Measurements from ENCODE around the gene IQSEC1.

DNA sequence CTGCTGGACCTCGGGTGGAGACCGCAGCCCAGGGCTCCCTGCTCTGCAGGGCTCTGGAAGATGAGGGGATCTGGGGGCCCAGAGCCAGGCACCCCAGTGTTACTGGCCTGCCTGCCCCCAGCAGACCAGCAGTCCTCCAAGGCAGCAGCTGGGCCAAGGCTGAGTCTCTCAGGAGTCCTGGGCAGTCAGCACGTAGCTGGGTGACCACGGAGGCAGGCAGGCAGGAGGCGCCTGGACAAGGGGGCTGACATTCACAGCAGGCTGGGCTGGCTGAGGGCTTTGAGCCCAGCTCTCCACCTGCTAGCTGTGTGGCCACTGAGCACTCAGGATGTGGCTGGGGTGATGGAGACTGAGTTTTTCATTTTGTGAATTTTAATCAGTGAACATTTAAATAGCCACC lies 67.9 kb downstream of the IQSEC1 start:
- TF ChIP-seq, protein P1, sequence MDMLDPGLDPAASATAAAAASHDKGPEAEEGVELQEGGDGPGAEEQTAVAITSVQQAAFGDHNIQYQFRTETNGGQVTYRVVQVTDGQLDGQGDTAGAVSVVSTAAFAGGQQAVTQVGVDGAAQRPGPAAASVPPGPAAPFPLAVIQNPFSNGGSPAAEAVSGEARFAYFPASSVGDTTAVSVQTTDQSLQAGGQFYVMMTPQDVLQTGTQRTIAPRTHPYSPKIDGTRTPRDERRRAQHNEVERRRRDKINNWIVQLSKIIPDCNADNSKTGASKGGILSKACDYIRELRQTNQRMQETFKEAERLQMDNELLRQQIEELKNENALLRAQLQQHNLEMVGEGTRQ (IDR thresholded peaks at IDR 0.05) = no peak
- TF ChIP-seq, protein P2, sequence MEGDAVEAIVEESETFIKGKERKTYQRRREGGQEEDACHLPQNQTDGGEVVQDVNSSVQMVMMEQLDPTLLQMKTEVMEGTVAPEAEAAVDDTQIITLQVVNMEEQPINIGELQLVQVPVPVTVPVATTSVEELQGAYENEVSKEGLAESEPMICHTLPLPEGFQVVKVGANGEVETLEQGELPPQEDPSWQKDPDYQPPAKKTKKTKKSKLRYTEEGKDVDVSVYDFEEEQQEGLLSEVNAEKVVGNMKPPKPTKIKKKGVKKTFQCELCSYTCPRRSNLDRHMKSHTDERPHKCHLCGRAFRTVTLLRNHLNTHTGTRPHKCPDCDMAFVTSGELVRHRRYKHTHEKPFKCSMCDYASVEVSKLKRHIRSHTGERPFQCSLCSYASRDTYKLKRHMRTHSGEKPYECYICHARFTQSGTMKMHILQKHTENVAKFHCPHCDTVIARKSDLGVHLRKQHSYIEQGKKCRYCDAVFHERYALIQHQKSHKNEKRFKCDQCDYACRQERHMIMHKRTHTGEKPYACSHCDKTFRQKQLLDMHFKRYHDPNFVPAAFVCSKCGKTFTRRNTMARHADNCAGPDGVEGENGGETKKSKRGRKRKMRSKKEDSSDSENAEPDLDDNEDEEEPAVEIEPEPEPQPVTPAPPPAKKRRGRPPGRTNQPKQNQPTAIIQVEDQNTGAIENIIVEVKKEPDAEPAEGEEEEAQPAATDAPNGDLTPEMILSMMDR (IDR thresholded peaks at IDR 0.05) = no peak
- TF ChIP-seq CHD2 (IDR thresholded peaks at IDR 0.05; ENCODE audit: low read length, partially characterized antibody) = no peak
- no peak for TF ChIP-seq SMC3 (IDR thresholded peaks at IDR 0.05)
- TF ChIP-seq MAFK (IDR thresholded peaks at IDR 0.05; ENCODE audit: partially characterized antibody) = no peak

Data from A549 (cell line).